Breast epithelium (tissue), 3 donors: ENCODE results near the gene CPNE5.

Source experiments
- POLR2AphosphoS5 ChIP-seq, 3 donors: sonication (generic); formaldehyde crosslinking; IDR thresholded peaks; one replicate each; pipeline ENCODE4 v1.6.1; 2017; ENCODE audit warnings: antibody characterized with exemption in 3 of 3
- TF ChIP-seq, protein P1 (sequence below), 3 donors: fragments of 450-650 bp; IDR thresholded peaks; one replicate each; pipeline ENCODE4 v1.5.1; 2016 to 2017; ENCODE audit warnings: antibody characterized with exemption in 3 of 3, mild to moderate bottlenecking in 3 of 3, moderate library complexity in 3 of 3

DNA sequence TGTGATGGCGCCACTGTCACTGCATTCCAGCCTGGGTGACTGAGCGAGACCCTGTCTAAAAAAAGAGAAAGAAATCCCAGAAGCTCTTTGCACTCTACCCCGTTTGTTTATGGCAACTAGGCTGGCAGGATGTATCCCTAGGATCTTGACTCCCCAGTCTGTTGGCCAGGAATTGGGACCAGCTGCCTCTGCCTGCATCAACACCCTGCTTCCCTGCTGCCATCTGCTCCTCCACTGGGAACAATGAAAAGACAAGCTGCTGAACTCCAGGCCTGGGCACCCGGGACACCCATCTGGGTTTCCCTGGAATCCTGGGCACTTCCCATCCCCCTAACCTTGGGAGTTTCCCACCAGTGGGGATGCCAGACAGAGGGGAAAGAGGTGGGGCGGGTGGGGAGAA, 64.9 kb downstream of the CPNE5 start:
- TF ChIP-seq, protein P1, sequence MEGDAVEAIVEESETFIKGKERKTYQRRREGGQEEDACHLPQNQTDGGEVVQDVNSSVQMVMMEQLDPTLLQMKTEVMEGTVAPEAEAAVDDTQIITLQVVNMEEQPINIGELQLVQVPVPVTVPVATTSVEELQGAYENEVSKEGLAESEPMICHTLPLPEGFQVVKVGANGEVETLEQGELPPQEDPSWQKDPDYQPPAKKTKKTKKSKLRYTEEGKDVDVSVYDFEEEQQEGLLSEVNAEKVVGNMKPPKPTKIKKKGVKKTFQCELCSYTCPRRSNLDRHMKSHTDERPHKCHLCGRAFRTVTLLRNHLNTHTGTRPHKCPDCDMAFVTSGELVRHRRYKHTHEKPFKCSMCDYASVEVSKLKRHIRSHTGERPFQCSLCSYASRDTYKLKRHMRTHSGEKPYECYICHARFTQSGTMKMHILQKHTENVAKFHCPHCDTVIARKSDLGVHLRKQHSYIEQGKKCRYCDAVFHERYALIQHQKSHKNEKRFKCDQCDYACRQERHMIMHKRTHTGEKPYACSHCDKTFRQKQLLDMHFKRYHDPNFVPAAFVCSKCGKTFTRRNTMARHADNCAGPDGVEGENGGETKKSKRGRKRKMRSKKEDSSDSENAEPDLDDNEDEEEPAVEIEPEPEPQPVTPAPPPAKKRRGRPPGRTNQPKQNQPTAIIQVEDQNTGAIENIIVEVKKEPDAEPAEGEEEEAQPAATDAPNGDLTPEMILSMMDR (IDR thresholded peaks at IDR 0.05), result no peak
- no peak for TF ChIP-seq POLR2AphosphoS5 (IDR thresholded peaks at IDR 0.05)
